Measurements from ENCODE around the gene LCLAT1.

DNA sequence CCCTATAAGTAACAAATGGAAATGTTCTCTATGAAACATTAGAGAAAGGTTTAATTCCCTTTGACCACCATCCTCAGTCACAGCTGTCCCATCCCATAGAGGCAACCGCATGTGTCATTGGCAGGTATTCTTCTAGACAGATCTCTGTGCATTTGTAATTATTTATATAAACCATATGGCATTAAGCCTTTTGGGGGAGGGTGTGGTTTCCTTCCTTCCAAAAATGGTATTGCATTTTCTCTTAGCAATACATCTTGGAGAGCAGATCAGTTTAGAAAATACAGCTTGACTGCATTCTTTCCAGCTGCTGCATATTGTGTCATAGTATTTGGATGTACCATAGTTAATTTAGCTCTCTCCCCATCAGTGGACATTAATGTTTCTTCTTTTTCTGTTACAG, 57.7 kb downstream of the LCLAT1 start:
- TF ChIP-seq POLR2A (IDR thresholded peaks at IDR 0.05): no peak
- TF ChIP-seq, protein P1, sequence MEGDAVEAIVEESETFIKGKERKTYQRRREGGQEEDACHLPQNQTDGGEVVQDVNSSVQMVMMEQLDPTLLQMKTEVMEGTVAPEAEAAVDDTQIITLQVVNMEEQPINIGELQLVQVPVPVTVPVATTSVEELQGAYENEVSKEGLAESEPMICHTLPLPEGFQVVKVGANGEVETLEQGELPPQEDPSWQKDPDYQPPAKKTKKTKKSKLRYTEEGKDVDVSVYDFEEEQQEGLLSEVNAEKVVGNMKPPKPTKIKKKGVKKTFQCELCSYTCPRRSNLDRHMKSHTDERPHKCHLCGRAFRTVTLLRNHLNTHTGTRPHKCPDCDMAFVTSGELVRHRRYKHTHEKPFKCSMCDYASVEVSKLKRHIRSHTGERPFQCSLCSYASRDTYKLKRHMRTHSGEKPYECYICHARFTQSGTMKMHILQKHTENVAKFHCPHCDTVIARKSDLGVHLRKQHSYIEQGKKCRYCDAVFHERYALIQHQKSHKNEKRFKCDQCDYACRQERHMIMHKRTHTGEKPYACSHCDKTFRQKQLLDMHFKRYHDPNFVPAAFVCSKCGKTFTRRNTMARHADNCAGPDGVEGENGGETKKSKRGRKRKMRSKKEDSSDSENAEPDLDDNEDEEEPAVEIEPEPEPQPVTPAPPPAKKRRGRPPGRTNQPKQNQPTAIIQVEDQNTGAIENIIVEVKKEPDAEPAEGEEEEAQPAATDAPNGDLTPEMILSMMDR (IDR thresholded peaks at IDR 0.05): no peak
- no peak for TF ChIP-seq POLR2AphosphoS5 (IDR thresholded peaks at IDR 0.05)

All from suprapubic skin (tissue), 4 donors.